Bronchial epithelial cell (primary cell): ENCODE results near the gene RNF224. TPM values are rescaled to one million over a fixed set of nuclear protein-coding genes. Genes with fewer than 3 reads are reported as not detected.

Source experiments
- DNase-seq: peaks from one replicate; pipeline ENCODE4 v3.0.0-alpha.2; 2010; ENCODE audit warnings: low read depth
- FAIRE-seq: peaks from 2 replicates; lab custom pipeline; 2011; peaks lifted over from hg19 to GRCh38; lab: Jason Lieb, UNC
- H3K27me3 ChIP-seq: 2 replicates; pipeline ENCODE4 v1.5.1; 2011; ENCODE audit warnings: low read length; ENCODE audit not compliant: control insufficient read depth, insufficient read depth
- H3K36me3 ChIP-seq: 2 replicates; pipeline ENCODE4 v1.5.1; 2011; ENCODE audit warnings: low read length; ENCODE audit not compliant: control insufficient read depth, insufficient read depth
- H3K4me3 ChIP-seq: 2 replicates; pipeline ENCODE4 v1.5.1; 2011; ENCODE audit warnings: mild to moderate bottlenecking, low read depth, low read length, control low read depth
- CTCF ChIP-seq: IDR thresholded peaks from 2 replicates; pipeline ENCODE4 v1.5.1; 2011; ENCODE audit warnings: mild to moderate bottlenecking, moderate library complexity, low read length, control low read depth, inconsistent platforms; ENCODE audit not compliant: insufficient read depth, severe bottlenecking
- total RNA-seq: library from RNA; depleted of rRNA; stranded (reverse); fragments of >200 nt; gene quantifications from 2 replicates; pipeline ENCODE4 v1.2.1, GENCODE V29; 2014

RNF224 gene
- total RNA-seq, 1 donor from 2014 or later: under 0.01 TPM

- no peak for FAIRE-seq
- H3K36me3 ChIP-seq: peaks cover 13% of the 10 kb centered on the region
- TF ChIP-seq CTCF: no peak
Measured at GRCh38 chr9:137273095-137273490, 45.8 kb downstream of the RNF224 start.

GRCh38 chr9:137273611-137274320, 46.5 kb downstream of the RNF224 start:
- FAIRE-seq (peak; percentile 70), DNase-seq (peak; percentile 73)
- H3K36me3 ChIP-seq: peaks cover 13% of the 10 kb centered on the region
- H3K4me3 ChIP-seq: no peak overlapping the region
- H3K27me3 ChIP-seq: no peaks in the 10 kb centered on the region
- TF ChIP-seq CTCF: no peak

More at GRCh38 chr9:137273095-137273490, 45.8 kb downstream of the RNF224 start:
- H3K4me3 ChIP-seq: no peak overlapping the region
- H3K27me3 ChIP-seq: no peaks in the 10 kb centered on the region
- DNase-seq: no peak

DNA sequence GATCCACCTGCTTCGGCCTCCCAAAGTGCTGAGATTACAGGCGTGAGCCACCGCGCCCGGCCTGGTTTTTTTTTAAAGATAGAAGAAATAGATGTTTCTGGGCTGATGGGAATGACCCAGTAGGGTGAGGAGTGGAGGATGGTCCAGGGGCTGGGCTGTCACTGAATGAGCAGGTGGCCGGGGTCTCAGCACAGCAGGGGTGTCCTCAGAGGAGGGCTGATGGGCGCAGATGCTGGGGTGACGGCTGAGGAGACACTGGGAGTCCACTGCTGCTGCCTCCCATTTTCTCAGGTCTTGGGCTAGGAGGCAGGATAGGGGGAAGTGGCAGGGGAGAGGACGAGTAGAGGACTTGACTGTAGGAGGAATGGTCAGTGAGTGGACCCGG, 47.9 kb downstream of the RNF224 start:
- Histone ChIP-seq H3K4me3 (no peak overlapping the region), H3K36me3 (peaks cover 21% of the 10 kb centered on the region), H3K27me3 (no peaks in the 10 kb centered on the region)
- DNase-seq (no peak), FAIRE-seq (no peak)
- TF ChIP-seq CTCF: no peak

GRCh38 chr9:137275588-137276472, 48.5 kb downstream of the RNF224 start:
- peaks cover 23% of the 10 kb centered on the region for H3K36me3 ChIP-seq
- no peak for FAIRE-seq

DNA sequence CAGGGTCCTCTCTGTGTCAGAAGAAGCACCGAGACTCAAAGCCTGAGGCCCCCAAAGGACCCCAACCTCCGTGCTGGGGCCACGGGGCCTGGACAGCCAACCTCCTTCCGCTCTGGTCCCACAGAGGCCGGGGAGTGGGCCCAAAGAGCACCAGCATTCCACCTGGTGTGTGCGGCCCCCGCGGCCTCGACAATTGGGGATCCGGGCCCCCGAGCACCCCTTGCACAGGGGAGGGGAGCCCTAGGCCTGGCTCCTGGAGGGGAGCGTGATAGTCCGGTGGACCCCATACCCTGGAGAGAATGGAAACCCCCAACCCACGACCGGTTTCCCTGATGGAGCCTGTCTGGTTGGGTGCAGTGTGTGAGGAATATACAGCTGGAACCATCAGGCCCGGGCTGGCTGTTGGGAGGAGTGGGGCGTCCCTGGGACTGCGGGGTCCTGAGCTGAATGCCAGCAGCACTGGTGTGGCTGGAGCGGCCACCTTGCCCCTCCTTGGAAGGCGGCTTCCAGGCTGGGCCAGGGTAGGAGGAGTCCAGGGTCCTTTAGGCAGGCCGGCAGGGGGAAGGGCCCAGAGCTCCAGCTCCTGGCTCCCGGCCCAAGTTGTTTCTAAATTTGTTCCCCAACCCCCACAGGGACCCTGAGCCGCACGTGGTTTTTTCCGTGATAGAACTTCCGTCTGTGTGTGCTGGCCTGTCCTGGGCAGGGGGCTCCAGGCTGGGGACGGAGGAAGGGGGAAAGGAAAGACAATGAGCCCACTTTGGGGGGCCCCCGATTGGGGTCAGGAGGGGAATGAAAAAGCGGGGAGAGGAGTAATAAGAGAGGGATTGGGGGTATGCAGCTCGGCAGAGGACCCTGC, 49.4 kb downstream of the RNF224 start:
- Histone ChIP-seq H3K36me3 (peaks cover 21% of the 10 kb centered on the region), H3K27me3 (no peaks in the 10 kb centered on the region), H3K4me3 (peak overlapping the region; percentile 82)
- FAIRE-seq (no peak), DNase-seq (no peak)
- TF ChIP-seq CTCF: no peak

More at GRCh38 chr9:137275588-137276472, 48.5 kb downstream of the RNF224 start:
- TF ChIP-seq CTCF: no peak
- DNase-seq: no peak
- Histone ChIP-seq H3K27me3 (no peaks in the 10 kb centered on the region), H3K4me3 (no peak overlapping the region)
